Astrocyte (in vitro differentiated cells and primary cell): Measurements from ENCODE around the gene GUCY2D. TPM values are rescaled to one million over a fixed set of nuclear protein-coding genes. Genes with fewer than 3 reads are reported as not detected.

Source experiments
- DNase-seq: peaks from one replicate; pipeline ENCODE4 v3.0.0-alpha.2; 2010; ENCODE audit warnings: low read depth
- FAIRE-seq: peaks from 2 replicates; lab custom pipeline; 2011; peaks lifted over from hg19 to GRCh38; lab: Jason Lieb, UNC
- H2AFZ ChIP-seq: 2 replicates; pipeline ENCODE4 v1.6.0; 2012; ENCODE audit warnings: low read depth, low read length, inconsistent platforms
- H3K27ac ChIP-seq: 2 replicates; pipeline ENCODE4 v1.5.1; 2011; ENCODE audit warnings: low read depth, low read length, inconsistent platforms
- H3K27me3 ChIP-seq: 2 replicates; pipeline ENCODE4 v1.6.0; 2011; ENCODE audit warnings: low read length, inconsistent platforms; ENCODE audit not compliant: insufficient read depth
- H3K36me3 ChIP-seq: 2 replicates; pipeline ENCODE4 v1.5.1; 2011; ENCODE audit warnings: low read length, inconsistent platforms; ENCODE audit not compliant: insufficient read depth
- H3K4me1 ChIP-seq: 2 replicates; pipeline ENCODE4 v1.5.1; 2011; ENCODE audit warnings: low read length, inconsistent platforms; ENCODE audit not compliant: insufficient read depth
- H3K4me2 ChIP-seq: 2 replicates; pipeline ENCODE4 v1.6.0; 2012; ENCODE audit warnings: low read length, inconsistent platforms
- H3K4me3 ChIP-seq: 2 replicates; pipeline ENCODE4 v1.5.1; 2011; ENCODE audit warnings: low read depth, mild to moderate bottlenecking, low read length, inconsistent platforms; ENCODE audit not compliant: insufficient read depth
- H3K79me2 ChIP-seq: 2 replicates; pipeline ENCODE4 v1.6.0; 2012; ENCODE audit warnings: mild to moderate bottlenecking, low read length, inconsistent platforms; ENCODE audit not compliant: insufficient read depth
- H3K9ac ChIP-seq: 2 replicates; pipeline ENCODE4 v1.6.0; 2012; ENCODE audit warnings: mild to moderate bottlenecking, low read length, inconsistent platforms
- H3K9me3 ChIP-seq: 2 replicates; pipeline ENCODE4 v1.5.1; 2012; ENCODE audit warnings: low read depth, mild to moderate bottlenecking, low read length, inconsistent platforms; ENCODE audit not compliant: insufficient read depth
- H4K20me1 ChIP-seq: 2 replicates; pipeline ENCODE4 v1.6.0; 2012; ENCODE audit warnings: low read length, inconsistent platforms; ENCODE audit not compliant: insufficient read depth
- H3K27ac Mint-ChIP-seq: one replicate; pipeline ENCODE4 v1.8.0; 2021; ENCODE audit warnings: mild to moderate bottlenecking, mixed read lengths; ENCODE audit not compliant: unreplicated experiment
- H3K27me3 Mint-ChIP-seq: one replicate; pipeline ENCODE4 v1.8.0; 2021; ENCODE audit warnings: low read depth, mixed read lengths; ENCODE audit not compliant: unreplicated experiment
- H3K36me3 Mint-ChIP-seq: one replicate; pipeline ENCODE4 v1.8.0; 2021; ENCODE audit warnings: low read depth, mixed read lengths; ENCODE audit not compliant: unreplicated experiment
- H3K4me1 Mint-ChIP-seq: one replicate; pipeline ENCODE4 v1.8.0; 2021; ENCODE audit warnings: low read depth, mixed read lengths; ENCODE audit not compliant: unreplicated experiment
- H3K4me3 Mint-ChIP-seq: one replicate; pipeline ENCODE4 v1.8.0; 2021; ENCODE audit warnings: mild to moderate bottlenecking, moderate library complexity, mixed read lengths; ENCODE audit not compliant: unreplicated experiment
- H3K9me3 Mint-ChIP-seq: one replicate; pipeline ENCODE4 v1.8.0; 2021; ENCODE audit warnings: mild to moderate bottlenecking, mixed read lengths; ENCODE audit not compliant: unreplicated experiment
- CTCF ChIP-seq: IDR thresholded peaks from 2 replicates; pipeline ENCODE4 v1.5.1; 2011; ENCODE audit warnings: low read depth, mild to moderate bottlenecking, inconsistent platforms, low read length, moderate library complexity; ENCODE audit not compliant: insufficient read depth
- EZH2 ChIP-seq: IDR thresholded peaks from 2 replicates; pipeline ENCODE4 v1.6.1; 2012; ENCODE audit warnings: mild to moderate bottlenecking, low read length, inconsistent platforms; ENCODE audit not compliant: insufficient read depth
- total RNA-seq: library from RNA; stranded (reverse); gene quantifications from 2 replicates; pipeline ENCODE4 v1.2.1, GENCODE V29; 2021

GUCY2D gene
- total RNA-seq, 1 donor from 2014 or later = not detected

GRCh38 chr17:7984904-7985303 lies 17.5 kb upstream of the GUCY2D start:
- Histone ChIP-seq H3K79me2 (no peaks in the 10 kb centered on the region), H3K27me3 (no peaks in the 10 kb centered on the region), H3K4me3 (no peak overlapping the region), H3K4me1 (peaks cover 20% of the 10 kb centered on the region), H4K20me1 (no peaks in the 10 kb centered on the region), H3K9ac (no peak overlapping the region), H3K36me3 (no peaks in the 10 kb centered on the region), H3K9me3 (no peaks in the 10 kb centered on the region), H3K4me2 (no peak overlapping the region), H2AFZ (no peak overlapping the region), H3K27ac (no peak overlapping the region)
- H3K9me3 Mint-ChIP-seq = no peaks in the 10 kb centered on the region
- H3K27me3 Mint-ChIP-seq = peaks cover 8% of the 10 kb centered on the region
- H3K36me3 Mint-ChIP-seq = no peaks in the 10 kb centered on the region
- FAIRE-seq (no peak), DNase-seq (no peak)
- TF ChIP-seq CTCF = no peak
- no peak for TF ChIP-seq EZH2
- no peak overlapping the region for H3K4me3 Mint-ChIP-seq
- no peak overlapping the region for H3K27ac Mint-ChIP-seq
- H3K4me1 Mint-ChIP-seq = peaks cover 14% of the 10 kb centered on the region

DNA sequence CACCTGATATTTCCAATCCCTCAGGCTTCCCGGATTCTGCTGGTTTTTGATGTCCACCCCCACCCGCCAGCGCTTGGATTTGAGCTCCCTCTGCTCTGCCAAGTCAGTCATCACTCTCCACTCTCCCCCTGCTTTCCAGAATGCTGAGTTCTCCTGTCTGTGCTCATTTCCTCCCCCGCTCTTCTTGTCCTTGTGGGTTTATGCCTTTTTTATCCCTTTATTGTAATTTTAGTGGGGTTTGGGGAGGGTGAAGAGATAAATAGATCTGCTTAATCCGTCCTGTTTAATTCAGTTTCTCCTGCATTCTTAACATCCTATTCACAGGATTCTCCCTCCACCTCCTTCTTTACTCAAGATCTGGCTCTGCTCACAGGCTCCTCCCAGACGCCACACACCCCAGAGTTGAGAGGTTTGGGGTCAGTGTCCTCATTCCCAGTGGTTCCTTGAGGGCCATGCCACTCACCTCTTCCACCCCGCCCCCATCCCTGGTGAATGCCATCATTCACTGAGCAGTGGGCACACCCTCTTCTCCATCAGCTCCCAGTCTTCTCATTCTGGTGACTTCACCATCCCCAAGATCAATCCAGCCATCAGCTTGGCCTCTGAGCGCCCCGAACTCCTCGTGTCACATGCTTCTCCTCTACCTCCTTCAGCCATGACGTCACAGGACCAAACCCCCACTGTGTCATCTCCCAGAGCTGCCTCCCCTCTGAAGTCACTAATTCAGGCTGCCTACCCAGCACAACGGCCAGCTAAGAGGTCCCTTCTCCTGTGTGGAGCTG lies 15.1 kb upstream of the GUCY2D start:
- H3K27ac ChIP-seq = no peak overlapping the region
- TF ChIP-seq EZH2 (no peak), CTCF (no peak)
- H3K4me1 ChIP-seq = peaks cover 17% of the 10 kb centered on the region
- Mint-ChIP-seq H3K4me3 (no peak overlapping the region), H3K36me3 (no peaks in the 10 kb centered on the region), H3K27me3 (peaks cover 8% of the 10 kb centered on the region), H3K27ac (no peak overlapping the region), H3K4me1 (peaks cover 6% of the 10 kb centered on the region), H3K9me3 (no peaks in the 10 kb centered on the region)
- peak overlapping the region; percentile 32 for H2AFZ ChIP-seq
- H3K79me2 ChIP-seq = no peaks in the 10 kb centered on the region
- FAIRE-seq = no peak
- peak overlapping the region; percentile 20 for H3K4me2 ChIP-seq
- DNase-seq = peak; percentile 32
- H3K9me3 ChIP-seq = no peaks in the 10 kb centered on the region
- H3K4me3 ChIP-seq = no peak overlapping the region
- no peaks in the 10 kb centered on the region for H3K36me3 ChIP-seq
- no peak overlapping the region for H3K9ac ChIP-seq
- no peaks in the 10 kb centered on the region for H4K20me1 ChIP-seq
- no peaks in the 10 kb centered on the region for H3K27me3 ChIP-seq

- H3K27me3 Mint-ChIP-seq = peaks cover 12% of the 10 kb centered on the region
- Histone ChIP-seq H3K4me2 (no peak overlapping the region), H3K27ac (no peak overlapping the region), H3K4me1 (peaks cover 13% of the 10 kb centered on the region), H2AFZ (no peak overlapping the region), H3K9me3 (no peaks in the 10 kb centered on the region), H3K27me3 (peaks cover 2% of the 10 kb centered on the region), H3K36me3 (no peaks in the 10 kb centered on the region), H3K4me3 (no peak overlapping the region), H3K79me2 (no peaks in the 10 kb centered on the region), H3K9ac (no peak overlapping the region), H4K20me1 (no peaks in the 10 kb centered on the region)
- no peak overlapping the region for H3K27ac Mint-ChIP-seq
- no peak overlapping the region for H3K4me3 Mint-ChIP-seq
- peaks cover 2% of the 10 kb centered on the region for H3K4me1 Mint-ChIP-seq
- peak; percentile 85 for FAIRE-seq
- DNase-seq = peak; percentile 67
- peak; percentile 66 for TF ChIP-seq CTCF
- TF ChIP-seq EZH2 = no peak
- H3K9me3 Mint-ChIP-seq = no peaks in the 10 kb centered on the region
- no peaks in the 10 kb centered on the region for H3K36me3 Mint-ChIP-seq
Observed at GRCh38 chr17:7988750-7989178, 13.7 kb upstream of the GUCY2D start.
